Fibroblast of the aortic adventitia (primary cell): ENCODE results near the gene AMBN. TPM values are rescaled to one million over a fixed set of nuclear protein-coding genes. Genes with fewer than 3 reads are reported as not detected.
"Not testable (repeated sequence)": the region's sequence is repeated elsewhere in the genome, so short reads cannot be mapped to it uniquely, and the experiment has no call there.

Source experiments
- DNase-seq: peaks from one replicate; pipeline ENCODE4 v3.0.0-alpha.2; 2010; ENCODE audit warnings: low read depth
- H3K4me3 ChIP-seq: 2 replicates; pipeline ENCODE4 v1.5.1; 2011; ENCODE audit warnings: low read depth, mild to moderate bottlenecking, control low read depth, low read length, moderate library complexity
- CTCF ChIP-seq: IDR thresholded peaks from 2 replicates; pipeline ENCODE4 v1.5.1; 2011; ENCODE audit warnings: mild to moderate bottlenecking, low read length, control low read depth, inconsistent platforms; ENCODE audit not compliant: insufficient read depth
- total RNA-seq: library from RNA; depleted of rRNA; stranded (reverse); fragments of >200 nt; gene quantifications from 2 replicates; pipeline ENCODE4 v1.2.3, GENCODE V29; 2012; ENCODE audit warnings: low replicate concordance

Gene AMBN
- total RNA-seq, 1 donor = not detected

DNA sequence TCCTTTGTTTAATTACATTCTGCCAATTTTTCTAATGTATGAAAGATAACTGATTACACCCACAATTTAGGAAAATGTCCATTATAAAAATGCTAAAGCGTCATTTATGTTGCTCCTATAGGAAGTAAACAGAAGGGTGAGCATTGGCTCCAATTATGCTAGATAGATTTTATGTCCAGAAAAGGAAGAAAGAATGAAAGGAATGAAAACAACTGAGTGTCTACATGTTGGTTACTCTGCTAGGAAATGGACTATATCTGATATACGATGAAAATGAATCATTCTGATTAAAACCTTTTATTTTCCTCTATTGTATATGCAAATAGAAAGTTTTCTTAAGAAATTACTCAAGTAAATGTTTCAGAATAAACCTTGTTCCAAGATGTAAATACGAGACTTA lies 38.1 kb downstream of the AMBN start:
- TF ChIP-seq CTCF = no peak
- no peak for DNase-seq
- no peak overlapping the region for H3K4me3 ChIP-seq

- TF ChIP-seq CTCF = no peak
- no peak overlapping the region for H3K4me3 ChIP-seq
- peak; percentile 71 for DNase-seq
These were observed 40.0 kb downstream of the AMBN start for GRCh38 chr4:70632028-70632427.

- TF ChIP-seq CTCF = no peak
- no peak overlapping the region for H3K4me3 ChIP-seq
- no peak for DNase-seq
These were observed 42.4 kb downstream of the AMBN start for GRCh38 chr4:70634482-70634881.

DNA sequence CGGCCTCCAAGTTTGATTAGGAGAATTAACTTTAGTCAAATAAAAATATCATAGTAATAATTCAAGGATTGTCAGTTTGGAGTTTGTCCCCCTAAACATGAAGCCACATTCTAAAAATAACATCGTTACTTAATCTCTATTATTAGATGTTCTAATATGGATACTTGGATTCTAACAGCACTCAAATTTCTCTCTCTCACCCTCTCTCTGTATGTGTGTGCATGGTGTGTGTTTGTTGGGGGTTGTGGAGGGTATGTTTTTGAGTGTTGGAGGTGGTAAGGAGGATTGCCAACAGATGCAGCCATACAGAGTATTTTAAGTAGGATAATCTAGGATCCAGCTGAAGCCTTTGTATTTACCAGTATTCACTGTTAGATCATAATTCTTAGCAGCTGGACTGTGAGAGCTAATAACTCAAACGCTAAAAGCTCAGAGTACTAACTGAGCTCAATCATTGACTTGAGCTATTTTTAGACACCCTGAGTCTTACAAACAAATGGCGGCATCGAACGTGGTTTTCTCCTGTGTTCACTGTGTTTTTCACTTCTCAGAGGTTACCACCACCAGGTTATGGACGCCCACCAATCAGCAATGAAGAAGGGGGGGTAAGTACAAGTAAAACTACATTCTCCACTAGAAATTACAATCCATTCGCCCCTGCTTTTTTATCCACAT lies 45.3 kb downstream of the AMBN start:
- DNase-seq = peak; percentile 25
- no peak overlapping the region for H3K4me3 ChIP-seq
- no peak for TF ChIP-seq CTCF

GRCh38 chr4:70640192-70640591 lies 48.1 kb downstream of the AMBN start:
- TF ChIP-seq CTCF = no peak
- H3K4me3 ChIP-seq = no peak overlapping the region
- no peak for DNase-seq

DNA sequence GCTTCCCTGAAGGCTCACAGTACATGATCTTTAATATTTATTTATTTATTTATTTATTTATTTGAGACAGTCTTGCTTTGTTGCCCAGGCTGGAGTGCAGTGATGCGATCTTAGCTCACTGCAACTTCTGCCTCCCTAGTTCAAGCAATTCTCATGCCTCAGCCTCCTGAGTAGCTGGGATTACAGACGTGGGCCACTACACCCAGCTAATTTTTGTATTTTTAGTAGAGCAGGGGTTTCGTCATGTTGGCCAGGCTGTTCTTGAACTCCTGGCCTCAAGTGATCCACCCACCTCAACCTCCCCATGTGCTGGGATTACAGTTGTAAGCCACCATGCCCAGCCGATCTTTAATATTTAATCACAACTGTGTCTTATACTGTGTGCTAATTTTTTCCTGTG lies 58.7 kb downstream of the AMBN start:
- not testable (repeated sequence) for H3K4me3 ChIP-seq, DNase-seq

- peak overlapping the region; percentile 1 for H3K4me3 ChIP-seq
- peak; percentile 46 for TF ChIP-seq CTCF
- DNase-seq = peak; percentile 70
These were observed 59.9 kb downstream of the AMBN start for GRCh38 chr4:70651864-70652506.
